NCI-H128 (cell line): Measurements from ENCODE around the gene C8A.

ENCODE experiments used
- DNase-seq: peaks from one replicate; lab custom pipeline; 2025; ENCODE audit not compliant: unreplicated experiment; lab: John Stamatoyannopoulos, UW

Gene C8A

DNA sequence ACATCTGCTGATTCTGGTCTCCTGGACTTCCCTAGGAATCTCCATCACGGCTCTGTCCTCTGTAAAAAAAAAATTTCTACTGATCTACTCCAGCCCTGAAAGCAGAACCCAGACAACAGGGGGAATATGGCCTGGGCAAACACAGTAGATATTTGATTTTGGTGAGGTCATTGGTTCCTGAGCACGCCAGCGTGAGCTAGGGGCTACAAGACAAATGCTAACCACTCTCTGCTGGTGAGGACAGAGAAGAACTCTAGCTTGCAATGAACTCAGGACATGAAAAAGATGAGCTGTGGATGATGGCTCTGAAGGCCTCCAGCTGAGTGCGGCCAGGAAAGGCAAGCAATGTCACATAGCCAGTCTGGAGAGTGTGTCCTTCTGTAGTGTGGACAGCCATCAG is 18.2 kb upstream of the C8A start:
- DNase-seq = no peak

DNA sequence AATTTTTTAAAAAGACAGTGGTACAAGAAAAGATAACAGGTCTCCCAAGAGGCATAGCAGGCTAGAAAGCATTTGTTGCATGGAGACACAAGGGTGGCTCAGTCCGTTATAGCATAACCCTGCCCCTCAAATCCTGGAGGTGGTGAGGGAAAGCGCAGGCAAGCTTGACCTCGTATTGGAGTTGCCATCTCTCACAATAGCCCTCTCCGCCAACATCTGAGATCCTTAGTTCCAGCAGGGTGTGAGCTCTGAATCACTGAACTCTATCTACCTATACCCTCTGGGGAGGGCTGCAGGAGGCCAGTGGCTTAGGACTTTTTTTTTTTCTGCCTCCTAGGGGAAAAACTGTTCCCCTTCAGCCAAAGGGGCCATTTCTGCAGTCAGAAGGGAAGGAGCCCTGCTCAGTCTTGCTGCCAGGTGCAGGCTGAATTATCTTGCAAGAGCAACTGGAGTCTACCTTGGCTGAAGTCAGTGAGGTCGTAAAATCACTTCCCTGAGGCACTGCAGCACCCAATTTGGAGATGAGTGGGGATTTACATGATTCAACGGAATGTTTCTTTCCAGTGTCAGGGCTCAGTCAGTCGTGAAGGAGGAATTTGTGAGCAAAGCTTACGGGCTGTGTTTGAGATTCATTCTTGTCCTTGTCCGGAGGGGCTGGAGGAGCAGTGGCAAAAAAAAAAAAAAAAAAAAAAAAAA is 17.2 kb upstream of the C8A start:
- DNase-seq = no peak

DNA sequence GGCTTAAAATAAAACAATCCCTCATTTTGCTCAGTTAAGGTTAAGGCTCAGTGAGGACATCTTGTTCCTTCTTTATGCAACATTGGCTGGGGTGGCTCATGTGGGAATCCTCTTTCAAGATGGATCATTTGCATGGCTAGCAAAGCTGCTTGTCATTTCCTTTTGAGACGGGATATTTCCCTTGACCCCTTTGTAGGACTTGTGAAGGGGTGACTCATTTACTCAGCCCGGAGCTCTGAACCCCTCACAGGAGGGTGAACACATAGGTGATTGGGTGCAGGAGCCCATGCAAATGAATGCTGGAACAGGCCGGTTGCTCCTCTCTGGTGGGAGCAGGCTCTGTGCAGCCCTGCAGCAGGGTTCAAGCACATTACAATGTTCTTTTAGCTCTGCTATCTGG is 15.8 kb upstream of the C8A start:
- no peak for DNase-seq

DNA sequence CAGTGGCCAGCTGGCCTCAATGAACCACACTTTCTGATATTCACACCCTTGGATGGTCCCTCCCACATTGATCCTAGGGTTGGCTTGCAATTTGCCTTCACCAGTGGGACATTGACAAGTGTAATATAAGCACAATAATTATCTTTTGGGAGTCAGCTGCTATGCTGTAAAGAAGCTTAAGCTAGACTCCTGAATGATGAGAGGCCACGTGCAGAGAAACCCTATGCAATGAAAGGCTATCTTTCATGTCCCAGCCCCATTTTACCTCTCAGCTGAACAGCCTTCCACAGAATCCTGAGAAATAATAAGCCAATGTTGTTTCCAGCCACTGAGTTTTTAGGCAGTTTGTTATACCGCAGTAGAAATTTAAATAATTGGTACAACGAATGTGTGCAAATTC is 11.1 kb upstream of the C8A start:
- no peak for DNase-seq

DNA sequence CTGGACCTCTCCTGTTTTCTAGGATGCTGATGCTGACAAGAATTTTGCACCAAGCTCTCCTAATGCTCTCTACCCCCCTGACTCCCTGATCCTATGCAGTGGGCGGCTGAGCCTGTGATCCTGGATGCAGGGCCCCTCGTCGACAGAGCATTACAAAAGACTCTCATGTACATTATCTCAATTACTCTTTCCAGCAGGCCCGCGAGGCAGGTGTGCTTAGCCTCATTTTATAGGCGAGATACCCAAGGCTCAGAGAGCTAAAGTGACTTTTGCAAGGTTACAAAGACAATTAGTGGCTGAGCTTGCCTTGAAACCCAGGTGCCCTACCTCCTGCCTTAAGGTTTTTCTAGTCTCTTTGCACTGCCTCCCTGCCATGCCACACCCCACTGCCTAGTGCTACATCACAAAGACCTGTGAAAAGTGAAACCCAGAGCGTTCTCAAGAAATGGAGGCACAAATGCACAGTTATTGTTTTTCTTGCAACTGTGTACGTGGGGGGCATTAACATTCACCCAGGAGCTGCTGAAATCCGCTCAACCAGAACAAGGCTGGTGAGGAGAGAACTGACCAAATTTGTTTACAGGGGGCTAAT is 10.0 kb upstream of the C8A start:
- peak; percentile 64 for DNase-seq

DNA sequence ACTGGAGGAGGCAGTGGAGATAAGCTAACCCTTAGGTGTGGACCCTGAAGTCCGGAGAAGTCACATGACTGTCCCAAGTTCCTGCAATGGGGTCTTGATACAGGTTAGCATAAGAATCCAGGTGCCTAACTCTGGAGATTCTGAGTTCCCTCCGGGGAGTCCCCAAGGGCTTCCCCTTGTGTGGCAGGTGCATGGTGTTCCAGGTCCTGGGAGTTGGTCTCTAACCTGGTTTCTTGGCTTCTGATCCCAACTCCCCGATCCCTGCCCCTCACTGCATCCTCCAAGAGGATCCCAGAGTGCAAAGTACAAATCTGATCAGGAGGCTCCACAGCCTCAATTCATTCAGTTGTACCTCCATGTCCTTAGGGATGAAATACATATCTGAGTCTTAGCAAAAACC is 9.3 kb upstream of the C8A start:
- no peak for DNase-seq

DNA sequence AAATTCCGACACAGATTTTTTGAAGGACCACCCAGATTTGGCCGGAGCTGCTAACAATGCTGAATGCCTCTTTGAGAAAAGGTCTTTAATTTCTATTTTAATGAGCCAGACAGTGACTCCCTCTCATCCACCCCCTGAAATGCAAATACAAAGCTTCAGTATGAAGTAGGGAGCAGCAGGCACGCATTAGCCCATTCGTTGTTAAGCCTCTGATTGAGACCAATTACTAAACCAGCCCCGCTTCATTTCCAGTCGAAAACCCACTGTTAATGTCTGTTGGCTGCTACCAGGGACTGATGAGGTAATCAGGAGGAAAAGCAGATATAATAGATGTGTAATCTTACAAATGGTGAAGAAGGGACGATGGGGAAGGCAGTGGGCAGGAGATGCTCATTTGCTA is 4.8 kb upstream of the C8A start:
- DNase-seq = no peak

DNA sequence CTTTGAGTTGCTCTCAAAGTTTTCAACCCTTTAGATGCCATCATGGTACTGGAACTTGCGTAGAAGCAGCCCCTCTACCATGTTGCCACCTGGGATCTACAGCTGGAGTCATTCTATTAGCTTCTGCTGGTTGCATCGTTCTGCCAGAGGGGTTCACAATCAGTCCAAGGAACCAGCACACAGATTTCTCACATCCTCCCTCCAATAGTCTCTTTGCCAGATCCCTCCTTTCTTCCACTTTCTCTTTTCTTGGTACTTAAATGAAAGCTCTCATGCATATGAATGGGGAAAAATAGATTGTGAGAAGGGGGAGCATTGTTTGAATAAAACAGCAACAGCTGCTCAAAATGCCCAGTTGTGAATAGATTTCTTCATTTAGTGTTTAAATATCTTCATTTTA is 4.2 kb upstream of the C8A start:
- DNase-seq = no peak

DNA sequence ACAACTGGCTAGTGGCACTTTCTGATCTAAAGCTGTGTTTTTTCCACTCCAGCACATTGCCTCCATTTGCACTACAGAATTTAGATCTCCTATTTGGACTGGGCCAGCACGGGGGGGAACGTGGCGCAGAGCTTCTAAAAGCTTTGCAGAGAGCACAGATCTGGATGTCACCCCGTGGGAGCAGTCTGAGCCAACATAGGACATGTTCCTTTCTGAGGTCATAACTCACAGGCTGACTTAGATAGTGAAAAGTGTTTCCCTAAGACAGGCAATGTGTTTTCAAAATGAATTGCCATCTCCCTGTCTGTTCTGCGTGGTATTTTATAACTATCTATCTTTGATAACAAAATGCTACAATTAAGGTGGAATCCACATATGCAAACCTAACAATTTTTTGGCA is 3.7 kb upstream of the C8A start:
- DNase-seq = no peak

DNA sequence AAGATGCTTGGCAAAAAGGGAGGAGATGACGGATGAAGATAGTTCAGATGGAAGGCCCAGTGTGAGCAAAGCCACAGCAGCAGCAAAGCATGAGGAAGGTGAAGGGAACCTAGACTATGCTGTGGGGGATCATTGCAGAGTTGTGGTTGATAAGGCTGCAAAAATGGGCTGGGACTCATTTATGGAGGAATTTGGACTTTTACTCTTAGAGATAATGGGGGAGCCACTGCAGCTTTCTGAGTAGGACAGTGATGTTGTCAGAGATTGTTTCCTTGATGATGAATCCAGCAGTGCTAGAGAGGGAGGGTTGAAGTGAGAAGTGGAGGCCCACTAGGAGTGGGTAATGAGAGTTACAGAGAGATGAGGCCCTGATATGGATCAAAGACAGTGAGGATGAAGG is 2.1 kb upstream of the C8A start:
- DNase-seq = no peak

DNA sequence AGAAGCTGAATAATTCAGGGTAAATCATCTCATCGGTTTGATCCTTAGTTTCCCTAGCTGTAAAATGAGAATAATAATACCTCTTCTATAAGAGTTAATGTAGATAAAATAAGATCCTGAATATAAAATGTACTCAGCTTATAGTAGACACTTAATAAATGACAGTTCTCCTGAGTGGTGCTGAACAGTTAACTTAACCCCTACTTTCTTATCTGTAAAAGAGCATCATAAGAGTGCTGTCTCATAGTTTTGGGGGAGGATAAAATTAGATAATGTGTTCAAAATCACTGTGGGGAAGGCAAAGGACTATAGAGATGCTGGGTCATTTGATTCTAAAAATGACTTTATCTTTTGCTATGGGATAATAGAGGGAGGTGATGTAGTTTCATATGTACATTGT is 593 bp downstream of the C8A start:
- DNase-seq = no peak

DNA sequence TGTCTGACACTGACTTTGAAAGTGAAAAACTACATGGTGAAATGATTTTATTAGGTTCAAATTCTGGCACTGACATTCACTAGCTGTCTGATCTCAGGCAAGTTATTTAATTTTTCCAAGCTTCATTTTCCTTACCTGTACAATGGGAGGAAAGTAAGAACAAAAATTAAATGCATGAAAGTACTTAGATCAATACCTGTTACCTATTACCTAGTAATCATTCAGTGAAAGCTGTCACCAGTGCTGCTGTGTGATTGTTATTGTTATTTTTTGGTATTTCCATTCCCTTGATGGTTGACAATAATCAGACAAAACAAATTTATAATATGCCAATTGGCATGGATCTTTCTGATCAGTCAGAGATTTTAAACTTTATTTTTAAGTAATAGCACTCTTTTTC is 1.6 kb downstream of the C8A start:
- DNase-seq = no peak

DNA sequence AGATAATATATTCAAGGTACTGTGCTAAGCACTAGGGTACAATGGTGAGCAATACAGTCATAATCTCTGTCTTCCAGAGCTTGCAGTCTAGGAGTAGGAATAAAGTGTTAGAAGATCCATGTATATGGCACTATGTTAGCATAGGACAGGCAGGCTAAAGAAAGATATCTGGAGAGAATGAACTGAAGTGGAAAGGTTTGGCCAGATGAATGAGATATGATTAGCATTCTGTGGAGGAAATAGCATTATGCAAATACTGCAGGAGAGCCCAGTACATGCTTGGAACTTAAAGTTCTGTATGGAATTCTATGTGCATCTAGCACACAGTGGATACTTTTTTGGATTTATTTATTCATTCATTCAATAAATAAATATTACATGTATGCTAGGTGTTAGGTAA is 4.7 kb downstream of the C8A start:
- no peak for DNase-seq

DNA sequence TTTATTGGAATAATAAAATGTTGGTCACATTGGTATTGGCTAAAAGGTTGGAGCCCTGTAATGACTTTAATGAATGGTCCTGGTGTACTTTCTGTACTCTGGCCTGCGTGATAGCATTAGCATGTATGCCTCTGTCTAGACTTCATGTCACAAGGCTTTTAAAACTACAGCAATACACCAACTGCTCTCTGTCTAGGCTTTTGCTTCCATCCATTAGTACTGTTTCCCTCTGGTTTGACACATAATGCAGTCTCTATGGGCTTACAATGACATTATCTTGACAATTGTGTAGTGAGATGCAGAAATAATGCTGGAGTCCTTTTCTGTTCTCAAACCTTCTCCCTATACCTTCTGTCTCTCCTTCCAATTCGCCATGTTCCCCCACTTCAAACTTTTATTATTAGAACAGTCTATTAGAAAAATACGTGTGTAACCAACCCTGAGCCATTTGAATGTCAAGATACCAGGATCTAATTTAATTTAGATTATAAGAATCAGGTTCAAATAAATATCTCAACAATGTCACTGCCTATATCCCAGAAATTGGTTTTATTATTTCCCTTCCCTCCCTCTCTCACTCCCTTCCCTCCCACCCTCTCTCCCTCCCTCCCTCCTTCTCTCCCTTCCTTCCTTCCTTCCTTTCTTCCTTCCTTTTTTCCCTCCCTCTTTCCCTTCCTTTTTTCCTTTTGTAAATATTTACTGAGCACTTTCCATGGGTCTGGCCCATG is 8.8 kb downstream of the C8A start:
- no peak for DNase-seq

DNA sequence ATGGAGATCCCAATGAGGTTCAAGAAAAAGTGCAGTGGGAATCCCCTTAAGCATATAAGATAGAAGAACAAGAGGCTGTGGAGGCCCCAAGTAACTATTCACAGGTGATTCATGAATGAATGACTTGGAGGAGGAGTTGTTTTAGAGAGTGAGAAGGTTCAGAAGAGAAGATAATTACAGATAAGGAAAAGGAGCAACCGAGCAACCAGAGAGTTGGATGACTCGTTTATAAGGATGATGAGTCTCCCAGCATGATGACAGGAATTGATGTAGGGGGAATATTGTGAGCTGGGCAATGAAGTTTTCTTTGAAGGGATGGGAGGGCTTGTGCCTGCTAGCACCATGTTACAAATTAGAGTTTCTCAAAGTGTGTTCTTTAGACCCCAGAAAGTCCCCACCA is 9.8 kb downstream of the C8A start:
- no peak for DNase-seq

DNA sequence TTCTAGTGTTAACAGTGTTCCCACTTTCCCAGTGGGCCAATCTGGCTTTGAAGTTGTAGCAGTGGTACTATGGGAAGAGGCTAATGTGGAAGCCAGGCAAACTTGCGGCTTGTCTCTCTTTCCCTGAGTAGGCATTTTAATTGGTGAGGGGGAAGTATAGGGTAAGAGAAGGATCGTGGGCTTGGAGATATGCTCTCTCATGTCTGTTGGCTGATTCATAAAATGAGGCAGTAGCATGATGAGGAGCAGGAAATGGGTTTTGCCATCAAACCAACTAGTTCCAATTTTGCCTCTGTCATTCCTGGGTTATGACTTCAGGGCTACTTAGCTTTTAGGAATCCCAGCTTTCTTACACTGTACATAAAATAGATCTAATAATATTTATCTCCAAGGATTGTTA is 12.1 kb downstream of the C8A start:
- DNase-seq = no peak

DNA sequence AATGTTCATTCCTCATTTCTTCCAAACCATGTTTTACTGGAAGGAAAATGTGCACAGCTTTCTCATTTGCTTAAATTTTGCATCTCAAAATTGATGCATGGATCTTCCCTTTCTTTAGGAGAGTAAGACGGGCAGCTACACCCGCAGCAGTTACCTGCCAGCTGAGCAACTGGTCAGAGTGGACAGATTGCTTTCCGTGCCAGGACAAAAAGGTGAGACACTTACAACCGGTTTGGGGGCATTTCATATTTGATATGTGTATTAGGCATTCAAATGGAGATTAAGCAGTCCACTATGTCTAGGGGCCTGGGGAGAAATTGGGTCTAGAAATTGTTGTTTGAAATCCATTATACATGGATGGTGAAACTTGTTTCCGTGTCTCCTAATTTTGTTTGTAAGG is 12.9 kb downstream of the C8A start:
- DNase-seq = no peak

DNA sequence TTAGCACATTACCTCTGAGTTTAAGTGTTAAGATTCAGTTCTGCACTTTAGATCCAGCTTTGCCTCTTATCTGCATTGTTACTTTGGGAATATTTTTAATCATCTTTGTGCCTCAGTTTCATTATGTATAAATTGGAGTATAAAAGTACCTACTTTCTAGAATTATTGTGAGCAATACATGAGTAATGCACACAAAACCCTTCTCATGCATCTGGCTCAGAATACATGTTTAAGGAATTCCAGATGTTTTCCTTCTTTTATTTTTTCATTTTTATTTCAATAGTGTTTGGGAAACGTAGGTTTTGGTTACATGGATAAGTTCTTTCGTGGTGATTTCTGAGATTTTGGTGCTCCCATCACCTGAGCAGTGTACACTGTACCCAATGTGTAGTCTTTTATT is 14.2 kb downstream of the C8A start:
- DNase-seq = no peak

DNA sequence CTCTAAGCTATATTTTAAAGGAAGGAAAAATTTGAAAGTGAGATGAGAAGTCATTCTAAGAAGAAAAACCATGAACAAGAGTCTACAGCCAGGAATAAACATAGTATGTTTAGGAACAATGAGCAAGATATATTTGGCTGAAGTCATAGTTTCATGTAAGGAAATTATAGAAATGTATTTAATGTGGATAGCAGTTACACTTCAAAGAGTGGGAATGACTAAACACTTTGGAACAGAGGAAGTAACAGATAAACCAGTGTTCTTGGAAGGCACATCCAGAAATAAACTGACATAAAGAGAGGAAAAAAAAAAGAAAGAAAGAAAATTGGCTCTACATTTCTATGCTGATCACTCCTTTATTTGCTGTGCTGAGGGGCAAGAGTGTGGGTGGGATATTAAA is 18.0 kb downstream of the C8A start:
- DNase-seq = no peak

DNA sequence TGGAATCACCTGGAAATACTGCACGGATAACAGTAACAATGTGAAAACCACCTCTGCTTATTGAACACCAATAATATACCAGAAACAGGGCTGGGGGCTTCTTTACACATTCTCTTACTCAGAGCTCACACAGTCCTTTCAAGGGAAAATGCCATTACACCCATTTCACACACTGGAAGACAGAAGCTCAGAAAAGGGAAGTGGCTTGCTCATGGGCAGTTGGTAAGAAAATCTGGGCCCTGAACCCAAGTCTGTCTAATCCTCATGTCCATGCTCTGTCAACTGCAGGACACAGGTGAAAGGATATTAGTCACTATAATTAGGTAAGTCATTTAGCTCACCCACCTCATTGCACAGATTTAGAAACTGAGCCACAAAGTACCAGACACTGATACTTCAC is 18.6 kb downstream of the C8A start:
- no peak for DNase-seq

DNA sequence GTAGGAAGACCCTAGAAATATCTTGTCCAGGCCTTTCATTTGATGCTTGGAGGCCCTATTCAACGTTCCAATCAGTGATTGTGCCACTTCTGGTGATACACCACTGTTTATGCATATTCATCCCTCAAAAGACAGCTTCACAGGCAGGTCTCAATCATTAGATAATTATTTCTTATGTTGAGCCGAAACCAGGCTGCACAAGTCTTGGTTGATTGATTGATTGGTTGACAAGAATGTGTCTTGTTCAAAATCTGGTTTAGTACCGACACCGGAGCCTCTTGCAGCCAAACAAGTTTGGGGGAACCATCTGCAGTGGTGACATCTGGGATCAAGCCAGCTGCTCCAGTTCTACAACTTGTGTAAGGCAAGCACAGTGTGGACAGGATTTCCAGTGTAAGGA is 20.1 kb downstream of the C8A start:
- no peak for DNase-seq

DNA sequence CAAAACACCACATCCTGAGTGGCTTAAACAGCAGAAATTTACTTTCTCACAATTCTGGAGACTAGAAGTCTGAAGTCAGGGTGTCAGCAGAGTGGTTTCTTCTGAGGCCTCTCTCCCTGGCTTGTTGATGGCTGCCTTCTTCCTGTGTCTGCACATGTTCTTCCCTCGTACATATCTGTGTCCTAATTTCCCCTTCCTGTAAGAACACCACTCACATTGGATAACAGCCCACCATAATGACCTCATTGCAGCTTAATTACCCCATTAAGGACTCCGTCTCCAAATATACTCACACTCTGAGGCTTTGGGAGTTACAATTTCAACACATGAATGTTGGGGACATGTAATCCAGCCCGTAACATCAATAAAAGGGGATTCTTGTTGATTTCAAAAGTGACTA is 23.4 kb downstream of the C8A start:
- no peak for DNase-seq

DNA sequence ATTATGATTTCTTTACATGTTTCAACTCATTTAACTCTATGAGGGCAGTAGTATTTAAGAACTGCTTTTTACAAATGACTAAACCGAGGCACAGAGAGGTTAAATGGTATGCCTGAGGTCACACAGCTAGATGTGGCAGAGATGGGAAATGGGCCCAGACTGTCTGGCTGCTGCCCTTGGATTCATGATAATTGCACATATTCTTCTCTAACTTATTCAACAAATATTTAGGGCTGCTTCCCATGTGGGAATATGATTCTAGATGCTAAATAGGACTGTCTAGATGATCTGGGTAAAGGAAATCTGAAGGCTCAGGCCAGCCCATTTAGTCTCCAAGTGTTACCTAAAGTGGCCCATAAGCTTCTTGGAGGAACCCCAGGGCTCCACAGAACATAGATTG is 26.2 kb downstream of the C8A start:
- DNase-seq = no peak
